GM06990 (cell line): Measurements from ENCODE around the gene LINC01488.

Source experiments
- DNase-seq: peaks from one replicate; pipeline ENCODE4 v3.0.0-alpha.2; 2011; ENCODE audit not compliant: insufficient read length; ENCODE audit errors: extremely low read depth
- H3K27me3 ChIP-seq: replicated peaks from 2 replicates; pipeline ENCODE4 v1.6.0; 2011; ENCODE audit warnings: low read length; ENCODE audit not compliant: control insufficient read depth, insufficient read depth
- H3K36me3 ChIP-seq: 2 replicates; pipeline ENCODE4 v1.5.1; 2011; ENCODE audit warnings: low read length; ENCODE audit not compliant: control insufficient read depth, insufficient read depth
- H3K4me3 ChIP-seq: replicated peaks from 2 replicates; pipeline ENCODE4 v1.5.1; 2011; ENCODE audit warnings: low read depth, mild to moderate bottlenecking, control low read depth, low read length
- TF ChIP-seq, protein P1 (sequence below): IDR thresholded peaks from 2 replicates; pipeline ENCODE4 v1.5.1; 2011; ENCODE audit warnings: low read length, control low read depth, mild to moderate bottlenecking, inconsistent platforms; ENCODE audit not compliant: insufficient read depth, poor library complexity, severe bottlenecking

The LINC01488 gene

GRCh38 chr11:69540118-69541000 is 58.9 kb downstream of the LINC01488 start:
- Histone ChIP-seq H3K4me3 (no peak overlapping the region), H3K36me3 (no peaks in the 10 kb centered on the region), H3K27me3 (peaks cover 1% of the 10 kb centered on the region)
- TF ChIP-seq, protein P1, sequence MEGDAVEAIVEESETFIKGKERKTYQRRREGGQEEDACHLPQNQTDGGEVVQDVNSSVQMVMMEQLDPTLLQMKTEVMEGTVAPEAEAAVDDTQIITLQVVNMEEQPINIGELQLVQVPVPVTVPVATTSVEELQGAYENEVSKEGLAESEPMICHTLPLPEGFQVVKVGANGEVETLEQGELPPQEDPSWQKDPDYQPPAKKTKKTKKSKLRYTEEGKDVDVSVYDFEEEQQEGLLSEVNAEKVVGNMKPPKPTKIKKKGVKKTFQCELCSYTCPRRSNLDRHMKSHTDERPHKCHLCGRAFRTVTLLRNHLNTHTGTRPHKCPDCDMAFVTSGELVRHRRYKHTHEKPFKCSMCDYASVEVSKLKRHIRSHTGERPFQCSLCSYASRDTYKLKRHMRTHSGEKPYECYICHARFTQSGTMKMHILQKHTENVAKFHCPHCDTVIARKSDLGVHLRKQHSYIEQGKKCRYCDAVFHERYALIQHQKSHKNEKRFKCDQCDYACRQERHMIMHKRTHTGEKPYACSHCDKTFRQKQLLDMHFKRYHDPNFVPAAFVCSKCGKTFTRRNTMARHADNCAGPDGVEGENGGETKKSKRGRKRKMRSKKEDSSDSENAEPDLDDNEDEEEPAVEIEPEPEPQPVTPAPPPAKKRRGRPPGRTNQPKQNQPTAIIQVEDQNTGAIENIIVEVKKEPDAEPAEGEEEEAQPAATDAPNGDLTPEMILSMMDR: no peak
- DNase-seq: no peak

DNA sequence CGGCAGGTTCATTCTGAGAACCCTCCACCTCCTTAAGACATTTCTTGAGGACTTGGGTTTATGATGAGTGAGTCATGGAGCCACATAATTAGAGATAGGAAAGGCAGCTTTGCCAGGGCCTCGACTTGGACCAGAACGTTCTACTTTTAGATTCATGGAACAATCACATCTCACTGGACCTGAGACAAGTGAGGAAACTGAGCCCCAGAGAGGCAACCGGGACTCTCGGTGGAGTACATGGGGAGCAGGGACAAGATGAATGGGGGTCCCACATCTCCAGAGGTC is 59.5 kb downstream of the LINC01488 start:
- DNase-seq: no peak
- TF ChIP-seq, protein P1: no peak
- Histone ChIP-seq H3K27me3 (peaks cover 1% of the 10 kb centered on the region), H3K4me3 (no peak overlapping the region), H3K36me3 (no peaks in the 10 kb centered on the region)

DNA sequence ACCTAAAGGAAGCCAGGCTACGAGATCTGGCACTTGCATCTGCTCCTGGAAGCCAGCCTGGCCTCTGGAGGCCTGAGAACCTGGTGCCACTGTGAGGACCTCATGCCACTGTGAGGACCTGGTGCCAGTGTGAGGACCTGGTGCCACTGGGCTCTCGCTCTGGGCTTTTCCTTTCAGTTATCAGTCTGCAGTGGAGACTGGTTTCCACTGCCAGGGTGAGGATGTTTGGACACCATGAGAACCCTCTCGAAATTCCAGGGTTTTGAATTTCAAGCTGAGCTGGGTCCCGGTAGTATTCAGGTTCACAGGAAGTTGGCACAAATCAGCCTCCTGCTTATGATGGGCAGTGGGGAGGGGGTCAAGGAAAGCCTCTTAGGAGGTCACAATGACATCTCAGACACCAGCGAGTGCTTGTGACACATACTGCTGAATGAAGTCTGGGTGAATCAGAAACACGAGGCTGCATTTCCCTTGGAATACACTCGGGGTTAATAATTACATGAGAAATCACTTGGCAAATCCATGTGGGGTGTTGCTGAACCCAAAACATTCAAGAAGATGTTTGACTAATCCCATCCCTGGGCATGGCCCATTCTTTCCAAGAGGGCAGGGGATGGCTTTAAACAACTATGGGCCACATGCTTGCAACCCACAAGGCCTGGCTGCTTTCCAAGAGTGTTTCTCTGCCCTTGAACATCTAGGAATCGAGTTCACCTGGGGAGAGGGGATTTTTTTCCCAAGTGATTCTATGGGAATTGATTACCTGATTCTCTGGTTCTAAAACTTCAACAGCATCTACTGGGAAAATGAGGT is 60.2 kb downstream of the LINC01488 start:
- peaks cover 1% of the 10 kb centered on the region for H3K27me3 ChIP-seq
- H3K4me3 ChIP-seq: no peak overlapping the region
- TF ChIP-seq, protein P1: no peak
- DNase-seq: no peak
- H3K36me3 ChIP-seq: no peaks in the 10 kb centered on the region

DNA sequence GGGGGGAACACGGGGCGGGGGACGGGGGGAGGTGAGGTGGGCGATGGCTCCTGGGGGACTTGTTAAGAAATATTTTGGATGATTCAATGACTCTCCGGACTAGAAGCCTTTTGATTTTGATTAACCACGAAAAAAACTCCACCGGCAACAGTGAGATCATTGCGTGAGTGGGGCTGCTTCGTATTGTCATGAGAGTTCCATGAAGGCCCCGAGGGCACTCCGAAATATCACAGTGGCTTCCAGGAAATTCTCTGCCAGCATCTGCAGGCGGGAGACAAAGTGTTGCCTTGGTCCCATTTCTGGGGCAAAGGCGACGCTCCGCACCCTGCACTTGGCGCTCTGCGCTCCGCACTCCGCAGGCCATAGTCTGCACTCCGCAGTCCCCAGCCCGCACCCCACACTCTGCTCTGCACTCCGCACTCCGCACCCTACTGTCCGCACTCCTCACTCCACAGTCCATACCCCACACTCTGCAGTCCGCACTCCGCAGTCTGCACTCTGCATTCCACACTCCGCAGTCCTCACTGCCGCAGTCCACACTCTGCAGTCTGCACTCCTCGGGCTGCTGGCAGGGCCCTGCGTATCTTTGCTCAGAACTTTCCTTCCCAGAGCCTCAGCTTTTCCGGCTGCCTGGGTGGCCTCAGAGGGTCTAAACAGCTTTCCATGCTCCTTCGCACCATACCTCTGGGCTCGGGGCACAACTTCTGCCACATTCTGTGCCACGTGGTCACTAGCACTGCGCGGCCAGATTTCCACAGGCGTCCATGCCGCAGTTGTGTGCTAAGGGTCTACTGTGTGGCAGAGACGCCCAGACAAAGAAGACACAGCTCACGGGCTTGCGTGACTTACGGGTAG is 61.1 kb downstream of the LINC01488 start:
- TF ChIP-seq, protein P1: no peak
- Histone ChIP-seq H3K36me3 (no peaks in the 10 kb centered on the region), H3K27me3 (peaks cover 1% of the 10 kb centered on the region), H3K4me3 (no peak overlapping the region)
- no peak for DNase-seq
